GM21737 (cell line): ENCODE measurements around the gene MAGT1.
"Not testable (repeated sequence)": the region's sequence is repeated elsewhere in the genome, so short reads cannot be mapped to it uniquely, and the experiment has no call there.

Experiments used
- ATAC-seq: cut with Tn5 transposase; IDR thresholded peaks from one replicate; pipeline ENCODE4 v1.9.1; 2021; ENCODE audit warnings: mild to moderate bottlenecking, moderate library complexity; ENCODE audit not compliant: unreplicated experiment

Gene MAGT1

GRCh38 chrX:77875372-77875771, 19.9 kb downstream of the MAGT1 start:
- no peak for ATAC-seq

- ATAC-seq = not testable (repeated sequence)
Measured at GRCh38 chrX:77831544-77831943, 63.7 kb downstream of the MAGT1 start.

- ATAC-seq = not testable (repeated sequence)
Measured at GRCh38 chrX:77821989-77822388, 73.2 kb downstream of the MAGT1 start.

GRCh38 chrX:77820091-77820727, 75.0 kb downstream of the MAGT1 start:
- no peak for ATAC-seq

GRCh38 chrX:77814210-77814609, 81.0 kb downstream of the MAGT1 start:
- ATAC-seq = no peak

- ATAC-seq = no peak
Measured at GRCh38 chrX:77802201-77802600, 93.0 kb downstream of the MAGT1 start.

GRCh38 chrX:77795124-77795523, 100.1 kb downstream of the MAGT1 start:
- ATAC-seq = no peak

- no peak for ATAC-seq
Measured at GRCh38 chrX:77793946-77794345, 101.3 kb downstream of the MAGT1 start.

GRCh38 chrX:77788050-77788449, 107.2 kb downstream of the MAGT1 start:
- ATAC-seq = no peak

GRCh38 chrX:77786365-77786680, 108.9 kb downstream of the MAGT1 start:
- ATAC-seq = no peak

- peak; percentile 93 for ATAC-seq
Measured at GRCh38 chrX:77785486-77786364, 109.5 kb downstream of the MAGT1 start, which contains the start of gene ATRX. ATRX (minus strand) TSS chrX:77786216; CDS start chrX:77786001, 215 bp downstream.

- ATAC-seq = no peak
Measured at GRCh38 chrX:77779695-77780094, 115.5 kb downstream of the MAGT1 start.

- ATAC-seq = no peak
Measured at GRCh38 chrX:77776659-77777058, 118.6 kb downstream of the MAGT1 start.
